Measurements from ENCODE around the gene STXBP5. TPM values are rescaled to one million over a fixed set of nuclear protein-coding genes. Genes with fewer than 3 reads are reported as not detected.

STXBP5 gene
- total RNA-seq, 4 donors from 2014 or later, result 23.7 to 39.1 (median 25.8) TPM

GRCh38 chr6:147267658-147268057 lies 63.4 kb downstream of the STXBP5 start:
- TF ChIP-seq, protein P1, sequence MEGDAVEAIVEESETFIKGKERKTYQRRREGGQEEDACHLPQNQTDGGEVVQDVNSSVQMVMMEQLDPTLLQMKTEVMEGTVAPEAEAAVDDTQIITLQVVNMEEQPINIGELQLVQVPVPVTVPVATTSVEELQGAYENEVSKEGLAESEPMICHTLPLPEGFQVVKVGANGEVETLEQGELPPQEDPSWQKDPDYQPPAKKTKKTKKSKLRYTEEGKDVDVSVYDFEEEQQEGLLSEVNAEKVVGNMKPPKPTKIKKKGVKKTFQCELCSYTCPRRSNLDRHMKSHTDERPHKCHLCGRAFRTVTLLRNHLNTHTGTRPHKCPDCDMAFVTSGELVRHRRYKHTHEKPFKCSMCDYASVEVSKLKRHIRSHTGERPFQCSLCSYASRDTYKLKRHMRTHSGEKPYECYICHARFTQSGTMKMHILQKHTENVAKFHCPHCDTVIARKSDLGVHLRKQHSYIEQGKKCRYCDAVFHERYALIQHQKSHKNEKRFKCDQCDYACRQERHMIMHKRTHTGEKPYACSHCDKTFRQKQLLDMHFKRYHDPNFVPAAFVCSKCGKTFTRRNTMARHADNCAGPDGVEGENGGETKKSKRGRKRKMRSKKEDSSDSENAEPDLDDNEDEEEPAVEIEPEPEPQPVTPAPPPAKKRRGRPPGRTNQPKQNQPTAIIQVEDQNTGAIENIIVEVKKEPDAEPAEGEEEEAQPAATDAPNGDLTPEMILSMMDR (IDR thresholded peaks at IDR 0.05), result no peak
- TF ChIP-seq EP300 (IDR thresholded peaks at IDR 0.05) (no peak), POLR2A (IDR thresholded peaks at IDR 0.05) (no peak)
- Histone ChIP-seq H3K27ac (no peak overlapping the region), H3K4me1 (peaks cover 0 to 4% (median 0%) of the 10 kb centered on the region in 4 donors), H3K36me3 (peaks cover 0 to 18% (median 0%) of the 10 kb centered on the region in 3 donors), H3K4me3 (no peak overlapping the region), H3K9me3 (no peaks in the 10 kb centered on the region), H3K27me3 (no peaks in the 10 kb centered on the region)
- DNase-seq (ENCODE audit: low spot score in 2 of 2), result no peak
- 96 to 97% methylated on average over 2 of the region's 2 CpGs for WGBS, 2 donors

- Histone ChIP-seq H3K27ac (no peak overlapping the region), H3K27me3 (no peaks in the 10 kb centered on the region)
- TF ChIP-seq, protein P1 (IDR thresholded peaks at IDR 0.05), result no peak
- TF ChIP-seq EP300 (IDR thresholded peaks at IDR 0.05), result no peak
- no peak for TF ChIP-seq POLR2A (IDR thresholded peaks at IDR 0.05)
These were observed 64.0 kb downstream of the STXBP5 start for GRCh38 chr6:147268254-147268653.

GRCh38 chr6:147274012-147274411 lies 69.8 kb downstream of the STXBP5 start:
- Histone ChIP-seq H3K4me3 (no peak overlapping the region), H3K27me3 (no peaks in the 10 kb centered on the region), H3K9me3 (no peaks in the 10 kb centered on the region), H3K36me3 (peaks cover 0 to 26% (median 0%) of the 10 kb centered on the region in 3 donors), H3K4me1 (no peaks in the 10 kb centered on the region), H3K27ac (no peak overlapping the region)
- TF ChIP-seq EP300 (IDR thresholded peaks at IDR 0.05) (no peak), POLR2A (IDR thresholded peaks at IDR 0.05) (no peak)
- TF ChIP-seq, protein P1 (IDR thresholded peaks at IDR 0.05), result no peak
- no peak for DNase-seq (ENCODE audit: low spot score in 2 of 2)

More at GRCh38 chr6:147268254-147268653, 64.0 kb downstream of the STXBP5 start:
- Histone ChIP-seq H3K4me3 (no peak overlapping the region), H3K4me1 (no peaks in the 10 kb centered on the region), H3K36me3 (peaks cover 0 to 21% (median 0%) of the 10 kb centered on the region in 3 donors), H3K9me3 (no peaks in the 10 kb centered on the region)
- no peak for DNase-seq (ENCODE audit: low spot score in 2 of 2)

DNA sequence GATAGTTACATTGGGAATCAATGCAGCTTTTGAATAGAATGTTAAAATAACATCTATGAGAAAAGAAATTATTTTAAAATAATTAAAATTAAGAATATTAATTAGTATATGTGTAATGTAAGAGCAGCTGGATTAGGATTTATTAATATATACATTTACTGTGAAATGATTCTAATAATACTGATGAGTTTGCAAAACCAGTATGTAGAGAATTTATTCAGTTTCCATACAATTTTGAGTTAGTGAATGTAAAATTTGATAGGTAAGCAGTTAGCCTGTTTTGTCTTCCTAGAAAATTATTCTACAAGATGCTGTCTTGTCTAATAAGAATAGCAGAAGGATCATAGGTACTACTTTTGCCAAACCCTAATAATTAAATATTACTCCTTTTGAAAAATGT lies 70.6 kb downstream of the STXBP5 start:
- Histone ChIP-seq H3K27me3 (no peaks in the 10 kb centered on the region), H3K4me1 (no peaks in the 10 kb centered on the region), H3K9me3 (no peaks in the 10 kb centered on the region), H3K27ac (no peak overlapping the region), H3K36me3 (peaks cover 0 to 26% (median 0%) of the 10 kb centered on the region in 3 donors), H3K4me3 (no peak overlapping the region)
- DNase-seq (ENCODE audit: low spot score in 2 of 2), result no peak
- TF ChIP-seq, protein P1 (IDR thresholded peaks at IDR 0.05), result no peak

GRCh38 chr6:147278891-147279290 lies 74.7 kb downstream of the STXBP5 start:
- peaks cover 0 to 31% (median 0%) of the 10 kb centered on the region in 3 donors for H3K36me3 ChIP-seq
- H3K27ac ChIP-seq, result peak overlapping the region in 1 of 4 donors; percentile 33
- 74 to 87% methylated on average over 2 of the region's 2 CpGs for WGBS, 2 donors
- no peaks in the 10 kb centered on the region for H3K9me3 ChIP-seq
- no peak for TF ChIP-seq EP300 (IDR thresholded peaks at IDR 0.05)
- no peak overlapping the region for H3K4me3 ChIP-seq
- H3K4me1 ChIP-seq, result no peaks in the 10 kb centered on the region
- H3K27me3 ChIP-seq, result no peaks in the 10 kb centered on the region
- no peak for DNase-seq (ENCODE audit: low spot score in 2 of 2)

DNA sequence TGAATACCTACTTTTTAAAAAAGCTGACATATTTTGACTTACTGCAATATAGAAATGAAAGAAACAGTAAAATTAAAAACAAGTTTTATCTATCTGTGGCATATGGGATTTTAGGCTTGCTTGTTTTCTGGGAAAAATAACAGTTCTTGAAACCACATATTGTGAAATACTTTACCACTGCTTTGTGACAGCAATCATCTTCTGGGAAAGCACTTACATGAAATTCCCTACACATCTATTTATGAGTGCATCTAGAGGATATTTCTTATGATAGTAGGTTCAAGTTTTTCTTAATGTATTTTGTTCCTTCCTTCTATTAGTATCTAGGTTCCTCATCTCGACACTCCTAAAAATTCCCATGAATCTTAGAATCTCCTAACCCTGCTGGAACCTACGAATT lies 75.2 kb downstream of the STXBP5 start:
- peak overlapping the region in 1 of 4 donors; percentile 33 for H3K27ac ChIP-seq
- H3K27me3 ChIP-seq, result no peaks in the 10 kb centered on the region
- 83 to 84% methylated on average over 2 of the region's 2 CpGs for WGBS, 2 donors
- TF ChIP-seq EP300 (IDR thresholded peaks at IDR 0.05) (no peak), POLR2A (IDR thresholded peaks at IDR 0.05) (no peak)
- TF ChIP-seq, protein P1 (IDR thresholded peaks at IDR 0.05), result no peak
- H3K9me3 ChIP-seq, result no peaks in the 10 kb centered on the region
- peaks cover 0 to 1% (median 0%) of the 10 kb centered on the region in 4 donors for H3K4me1 ChIP-seq
- peaks cover 0 to 31% (median 0%) of the 10 kb centered on the region in 3 donors for H3K36me3 ChIP-seq
- DNase-seq (ENCODE audit: low spot score in 2 of 2), result no peak
- H3K4me3 ChIP-seq, result no peak overlapping the region
